HCT116 (cell line): ENCODE data around the gene BABAM2.

Experiments
- ELF1 ChIP-seq: IDR thresholded peaks from 2 replicates; pipeline ENCODE4 v1.6.1; 2012; ENCODE audit warnings: low read depth, borderline replicate concordance
- EZH2 ChIP-seq: fragments of 200-600 bp; sonication (generic); IDR thresholded peaks from 2 replicates; pipeline ENCODE4 v1.6.1; 2017; ENCODE audit warnings: antibody characterized with exemption, mixed run types
- EZH2phosphoT487 ChIP-seq: fragments of 200-600 bp; IDR thresholded peaks from 2 replicates; pipeline ENCODE4 v1.6.1; 2018; ENCODE audit warnings: antibody characterized with exemption, borderline replicate concordance
- POLR2A ChIP-seq: IDR thresholded peaks from 2 replicates; pipeline ENCODE4 v1.7.0; 2011; ENCODE audit warnings: borderline replicate concordance; ENCODE audit not compliant: insufficient read depth, insufficient read length; ENCODE audit errors: extremely low read depth
- POLR2AphosphoS5 ChIP-seq: IDR thresholded peaks from 2 replicates; pipeline ENCODE4 v1.6.1; 2011; ENCODE audit warnings: mild to moderate bottlenecking, low read depth, low read length, moderate library complexity
- RAD21 ChIP-seq: IDR thresholded peaks from 2 replicates; pipeline ENCODE4 v1.6.1; 2012; ENCODE audit warnings: low read depth, mild to moderate bottlenecking
- REST ChIP-seq: IDR thresholded peaks from 2 replicates; pipeline ENCODE4 v1.6.1; 2012; ENCODE audit warnings: low read depth
- SP1 ChIP-seq: IDR thresholded peaks from 2 replicates; pipeline ENCODE4 v1.6.1; 2012; ENCODE audit warnings: low read depth
- SRF ChIP-seq: IDR thresholded peaks from 2 replicates; pipeline ENCODE4 v1.6.1; 2012; ENCODE audit warnings: low read depth
- YY1 ChIP-seq: IDR thresholded peaks from 2 replicates; pipeline ENCODE4 v1.6.1; 2011; ENCODE audit warnings: low read length, low read depth, moderate library complexity, mild to moderate bottlenecking; ENCODE audit not compliant: insufficient replicate concordance; ENCODE audit errors: extremely low read depth
- ZBTB33 ChIP-seq: IDR thresholded peaks from 2 replicates; pipeline ENCODE4 v1.6.1; 2011; ENCODE audit warnings: mild to moderate bottlenecking, low read length, moderate library complexity; ENCODE audit not compliant: insufficient replicate concordance; ENCODE audit errors: extremely low read depth
- ZFX ChIP-seq: fragments of 450-650 bp; IDR thresholded peaks from 2 replicates; pipeline ENCODE4 v1.6.1; 2017
- TF ChIP-seq, protein P1 (sequence below), 3 experiments: fragments of 200-600 bp in 1 of 3; sonication (generic) in 1 of 3; IDR thresholded peaks in 2 of 3; conservative IDR thresholded peaks in 1 of 3; 2 replicates each; pipeline ENCODE4 v1.5.1; 2012 to 2017; ENCODE audit warnings: low read depth in 2 of 3, low read length in 2 of 3, antibody characterized with exemption in 1 of 3, borderline replicate concordance in 1 of 3, control low read depth in 1 of 3, mild to moderate bottlenecking in 1 of 3, mixed read lengths in 1 of 3, mixed run types in 1 of 3, moderate library complexity in 1 of 3; ENCODE audit not compliant: insufficient read depth in 1 of 3
- TF ChIP-seq, protein P2 (sequence below): IDR thresholded peaks from 2 replicates; pipeline ENCODE4 v1.6.1; 2012

GRCh38 chr2:28282861-28283646, 392.5 kb downstream of the BABAM2 start:
- TF ChIP-seq, protein P1, sequence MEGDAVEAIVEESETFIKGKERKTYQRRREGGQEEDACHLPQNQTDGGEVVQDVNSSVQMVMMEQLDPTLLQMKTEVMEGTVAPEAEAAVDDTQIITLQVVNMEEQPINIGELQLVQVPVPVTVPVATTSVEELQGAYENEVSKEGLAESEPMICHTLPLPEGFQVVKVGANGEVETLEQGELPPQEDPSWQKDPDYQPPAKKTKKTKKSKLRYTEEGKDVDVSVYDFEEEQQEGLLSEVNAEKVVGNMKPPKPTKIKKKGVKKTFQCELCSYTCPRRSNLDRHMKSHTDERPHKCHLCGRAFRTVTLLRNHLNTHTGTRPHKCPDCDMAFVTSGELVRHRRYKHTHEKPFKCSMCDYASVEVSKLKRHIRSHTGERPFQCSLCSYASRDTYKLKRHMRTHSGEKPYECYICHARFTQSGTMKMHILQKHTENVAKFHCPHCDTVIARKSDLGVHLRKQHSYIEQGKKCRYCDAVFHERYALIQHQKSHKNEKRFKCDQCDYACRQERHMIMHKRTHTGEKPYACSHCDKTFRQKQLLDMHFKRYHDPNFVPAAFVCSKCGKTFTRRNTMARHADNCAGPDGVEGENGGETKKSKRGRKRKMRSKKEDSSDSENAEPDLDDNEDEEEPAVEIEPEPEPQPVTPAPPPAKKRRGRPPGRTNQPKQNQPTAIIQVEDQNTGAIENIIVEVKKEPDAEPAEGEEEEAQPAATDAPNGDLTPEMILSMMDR (IDR thresholded peaks at IDR 0.05 in 2 of 3, conservative IDR thresholded peaks at IDR 0.05 in 1 of 3; ENCODE audit: borderline replicate concordance in 1 of 3, insufficient read depth in 1 of 3, low read depth in 2 of 3, low read length in 2 of 3), result no peak
- TF ChIP-seq ZFX (no peak), RAD21 (no peak), POLR2AphosphoS5 (no peak), POLR2A (no peak), EZH2 (no peak), ZBTB33 (no peak), SP1 (no peak), SRF (no peak), YY1 (no peak), EZH2phosphoT487 (no peak), ELF1 (no peak), REST (no peak)
- TF ChIP-seq, protein P2, sequence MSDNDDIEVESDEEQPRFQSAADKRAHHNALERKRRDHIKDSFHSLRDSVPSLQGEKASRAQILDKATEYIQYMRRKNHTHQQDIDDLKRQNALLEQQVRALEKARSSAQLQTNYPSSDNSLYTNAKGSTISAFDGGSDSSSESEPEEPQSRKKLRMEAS, result no peak
